OCI-LY1 (cell line): ENCODE measurements around the gene RAD51B.

Source experiments
- EZH2 ChIP-seq: fragments of 200-600 bp; sonication (generic), shearing (Covaris generic); IDR thresholded peaks from 2 replicates; pipeline ENCODE4 v1.8.0; 2017; ENCODE audit warnings: borderline replicate concordance, mixed run types, mild to moderate bottlenecking, antibody characterized with exemption, low read length, moderate library complexity, mixed read lengths
- TF ChIP-seq, protein P1 (sequence below): fragments of 200-600 bp; sonication (generic), shearing (Covaris generic); IDR thresholded peaks from 2 replicates; pipeline ENCODE4 v1.5.1; 2017; ENCODE audit warnings: mild to moderate bottlenecking, antibody characterized with exemption, low read length, moderate library complexity, mixed read lengths

DNA sequence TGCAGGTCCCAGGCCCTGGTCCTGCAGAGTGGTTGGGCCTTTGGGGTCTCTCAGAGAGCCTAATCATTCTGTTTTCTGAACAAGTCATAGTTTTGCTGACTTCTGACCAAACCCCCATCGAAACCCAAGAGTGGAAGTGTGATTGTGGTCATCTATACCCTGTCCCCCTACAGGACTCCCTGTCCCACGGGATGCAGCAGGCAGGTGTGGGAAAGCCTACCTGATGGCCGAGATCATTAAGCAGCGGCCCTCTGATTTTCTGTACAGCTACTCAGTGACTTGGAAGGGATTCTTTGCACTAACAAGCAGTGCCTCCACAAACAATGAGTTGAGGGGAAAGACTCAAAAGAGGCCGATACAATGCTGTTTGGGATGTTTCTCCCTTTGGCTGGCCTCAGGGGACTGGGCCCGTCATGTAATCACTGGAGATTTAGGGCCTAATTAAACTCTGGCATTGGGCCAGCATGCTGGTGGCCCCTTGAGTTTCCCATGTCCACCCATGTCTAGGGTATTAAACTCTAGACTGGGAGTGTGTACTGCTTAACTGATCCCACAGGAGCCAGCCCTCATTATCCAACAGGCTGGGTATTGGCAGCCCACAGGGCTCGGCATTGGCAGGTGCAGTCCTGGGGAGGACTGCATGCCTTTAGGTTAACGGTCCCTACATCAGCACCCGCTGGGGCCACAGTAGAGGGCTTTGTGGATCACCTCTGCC is 780.5 kb downstream of the RAD51B start:
- TF ChIP-seq, protein P1, sequence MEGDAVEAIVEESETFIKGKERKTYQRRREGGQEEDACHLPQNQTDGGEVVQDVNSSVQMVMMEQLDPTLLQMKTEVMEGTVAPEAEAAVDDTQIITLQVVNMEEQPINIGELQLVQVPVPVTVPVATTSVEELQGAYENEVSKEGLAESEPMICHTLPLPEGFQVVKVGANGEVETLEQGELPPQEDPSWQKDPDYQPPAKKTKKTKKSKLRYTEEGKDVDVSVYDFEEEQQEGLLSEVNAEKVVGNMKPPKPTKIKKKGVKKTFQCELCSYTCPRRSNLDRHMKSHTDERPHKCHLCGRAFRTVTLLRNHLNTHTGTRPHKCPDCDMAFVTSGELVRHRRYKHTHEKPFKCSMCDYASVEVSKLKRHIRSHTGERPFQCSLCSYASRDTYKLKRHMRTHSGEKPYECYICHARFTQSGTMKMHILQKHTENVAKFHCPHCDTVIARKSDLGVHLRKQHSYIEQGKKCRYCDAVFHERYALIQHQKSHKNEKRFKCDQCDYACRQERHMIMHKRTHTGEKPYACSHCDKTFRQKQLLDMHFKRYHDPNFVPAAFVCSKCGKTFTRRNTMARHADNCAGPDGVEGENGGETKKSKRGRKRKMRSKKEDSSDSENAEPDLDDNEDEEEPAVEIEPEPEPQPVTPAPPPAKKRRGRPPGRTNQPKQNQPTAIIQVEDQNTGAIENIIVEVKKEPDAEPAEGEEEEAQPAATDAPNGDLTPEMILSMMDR: no peak
- TF ChIP-seq EZH2: no peak
